ENCODE measurements around the gene WNT7B.
A peak's percentile ranks its signal among the peaks of the same experiment; 100 is the strongest.

WNT7B gene

DNA sequence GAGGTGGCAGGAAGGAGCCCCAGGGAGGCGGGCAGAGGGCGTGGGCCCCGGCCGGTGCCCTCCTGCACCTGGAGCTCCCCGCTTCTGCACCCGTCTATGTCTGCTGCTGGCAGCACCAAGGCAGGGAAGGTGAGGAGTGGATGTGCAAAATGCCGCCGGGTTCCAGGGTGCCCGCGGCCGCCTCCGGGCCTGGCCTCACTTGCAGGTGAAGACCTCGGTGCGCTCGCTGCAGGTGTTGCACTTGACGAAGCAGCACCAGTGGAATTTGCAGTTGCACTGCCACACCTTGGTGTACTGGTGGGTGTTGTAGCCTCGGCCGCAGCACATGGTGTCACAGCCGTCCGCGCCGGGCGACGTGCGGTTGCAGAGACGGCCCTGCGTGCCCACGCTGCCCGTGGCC is 54.3 kb downstream of the WNT7B start:
- DNase-seq: no peak

GRCh38 chr22:45922256-45922655 is 54.7 kb downstream of the WNT7B start:
- no peak for DNase-seq

- DNase-seq: no peak
These were observed 57.3 kb downstream of the WNT7B start for GRCh38 chr22:45919504-45920286.

DNA sequence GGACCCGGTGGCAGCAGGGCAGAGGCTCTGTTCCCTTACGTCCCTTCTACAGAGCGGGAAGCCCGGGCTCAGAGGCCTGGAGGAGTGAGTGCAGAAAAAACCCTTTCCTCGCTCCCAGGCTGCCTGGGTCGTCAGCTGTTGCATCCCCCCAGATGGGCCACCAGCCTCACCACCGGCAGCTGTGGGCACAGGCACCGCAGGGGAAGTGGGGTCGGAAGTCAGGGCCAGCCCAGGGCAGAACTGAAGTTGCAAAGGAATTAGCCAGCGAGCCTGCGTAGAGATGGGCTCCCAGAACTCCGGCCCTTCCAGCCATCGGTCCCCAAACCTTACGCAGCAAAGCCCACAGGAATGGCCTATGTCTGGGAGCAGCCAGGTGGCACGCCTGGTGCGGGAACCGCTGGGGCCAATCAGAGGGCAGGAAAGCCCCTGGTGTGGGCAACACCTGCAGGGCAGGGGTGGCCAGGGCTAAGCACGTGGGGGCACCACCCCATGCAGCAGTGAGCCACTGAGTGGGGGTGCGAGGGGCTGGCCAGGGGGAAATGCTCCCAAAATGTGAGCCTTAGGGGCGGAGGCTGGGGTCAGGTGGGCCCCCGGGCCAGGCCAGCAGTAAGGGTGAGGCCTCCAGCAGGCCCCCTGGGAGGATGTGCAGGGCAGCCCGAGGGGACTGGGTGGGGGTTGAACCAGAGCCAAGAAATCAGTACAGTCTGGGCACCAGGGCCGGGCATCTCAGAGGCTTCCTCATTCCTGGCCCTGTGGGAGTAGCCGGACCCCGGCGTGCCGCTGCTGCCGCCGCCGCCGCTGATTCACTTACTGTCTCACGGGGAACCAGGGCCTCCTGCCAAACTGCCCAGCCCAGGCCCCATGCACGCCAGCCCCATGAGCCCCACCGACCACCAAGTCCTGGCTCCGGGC is 58.2 kb downstream of the WNT7B start:
- no peak for DNase-seq

DNA sequence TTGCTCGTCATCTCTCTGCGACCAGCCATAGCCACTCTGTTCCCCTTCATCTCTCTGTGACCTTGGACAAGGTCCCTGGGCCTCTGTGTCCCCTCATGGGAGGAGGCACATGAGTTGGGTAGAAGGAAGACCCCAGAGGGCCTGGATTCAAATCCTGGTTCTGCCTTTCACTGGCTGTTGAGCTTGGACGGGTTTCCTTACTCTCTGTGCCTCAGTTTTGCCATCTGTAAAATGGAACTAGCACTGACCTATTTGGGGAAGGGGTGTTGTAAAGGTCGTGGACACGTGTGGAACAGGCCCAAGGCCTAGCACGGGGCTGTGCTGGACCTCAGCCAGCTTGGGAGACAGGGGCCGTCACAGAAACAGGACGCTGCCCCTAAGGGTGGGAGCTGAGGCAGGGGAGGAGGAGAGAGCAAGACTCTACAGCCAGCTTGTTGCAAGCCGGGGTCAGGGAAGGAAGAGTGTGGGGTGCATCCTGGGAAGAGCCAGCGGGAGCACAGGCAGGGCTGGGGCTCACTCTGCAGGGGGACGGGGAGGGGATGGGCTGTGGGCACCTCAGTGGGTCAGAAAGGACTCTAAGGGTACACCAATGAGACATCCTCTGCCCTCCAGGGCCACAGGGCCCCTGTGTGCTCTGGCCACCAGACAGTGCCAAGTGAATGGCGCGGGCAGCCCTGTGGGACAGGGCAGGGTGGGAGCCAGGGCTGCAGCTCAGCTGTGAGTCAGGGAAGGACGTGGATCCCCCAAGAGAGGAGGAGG is 59.1 kb downstream of the WNT7B start:
- no peak for DNase-seq

GRCh38 chr22:45917146-45917545 is 59.8 kb downstream of the WNT7B start:
- DNase-seq: peak; percentile 36

- DNase-seq: no peak
These were observed 60.4 kb downstream of the WNT7B start for GRCh38 chr22:45916515-45916914.

DNA sequence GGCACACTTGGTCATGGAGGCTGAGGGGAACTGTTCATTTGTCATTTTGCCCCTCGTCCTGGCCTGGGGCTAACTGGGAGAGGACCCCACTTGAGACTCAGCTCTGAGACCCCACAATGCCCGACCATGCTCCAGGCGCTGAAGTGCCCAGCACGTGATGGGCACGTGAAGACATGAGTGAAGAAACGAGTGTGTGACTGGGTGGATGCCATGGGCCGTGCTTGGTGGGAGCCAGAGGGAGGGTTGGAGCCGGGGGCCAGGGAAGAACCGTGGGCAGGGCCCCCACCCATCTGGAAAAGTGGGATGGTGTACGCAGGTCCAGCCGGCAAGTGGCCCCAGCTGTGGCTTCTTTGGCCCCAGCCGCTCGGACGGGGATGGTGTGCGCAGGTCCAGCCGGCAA is 61.1 kb downstream of the WNT7B start:
- DNase-seq: no peak

GRCh38 chr22:45915151-45915550 is 61.8 kb downstream of the WNT7B start:
- DNase-seq: no peak

GRCh38 chr22:45914309-45914708 is 62.7 kb downstream of the WNT7B start:
- DNase-seq: no peak

DNA sequence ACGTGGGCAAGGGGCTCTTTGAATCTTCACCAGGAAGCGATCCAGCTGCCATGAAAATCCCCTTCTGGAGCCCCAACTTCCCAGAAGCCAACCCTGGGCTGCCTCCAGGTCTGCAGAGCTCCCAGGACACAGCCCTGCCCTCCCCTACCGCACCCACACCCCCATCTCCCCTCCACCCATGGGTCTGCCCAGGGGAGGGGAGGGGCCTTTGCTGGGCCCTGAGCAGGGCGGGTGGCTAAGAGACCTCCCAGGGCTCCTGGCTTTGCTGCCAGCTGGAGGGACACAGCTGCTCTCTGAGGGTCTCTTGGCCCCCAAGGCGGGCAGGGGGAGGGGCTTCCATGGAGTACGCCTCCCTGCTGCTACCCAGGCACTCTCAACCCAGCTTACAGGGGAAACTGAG is 64.1 kb downstream of the WNT7B start:
- no peak for DNase-seq

DNA sequence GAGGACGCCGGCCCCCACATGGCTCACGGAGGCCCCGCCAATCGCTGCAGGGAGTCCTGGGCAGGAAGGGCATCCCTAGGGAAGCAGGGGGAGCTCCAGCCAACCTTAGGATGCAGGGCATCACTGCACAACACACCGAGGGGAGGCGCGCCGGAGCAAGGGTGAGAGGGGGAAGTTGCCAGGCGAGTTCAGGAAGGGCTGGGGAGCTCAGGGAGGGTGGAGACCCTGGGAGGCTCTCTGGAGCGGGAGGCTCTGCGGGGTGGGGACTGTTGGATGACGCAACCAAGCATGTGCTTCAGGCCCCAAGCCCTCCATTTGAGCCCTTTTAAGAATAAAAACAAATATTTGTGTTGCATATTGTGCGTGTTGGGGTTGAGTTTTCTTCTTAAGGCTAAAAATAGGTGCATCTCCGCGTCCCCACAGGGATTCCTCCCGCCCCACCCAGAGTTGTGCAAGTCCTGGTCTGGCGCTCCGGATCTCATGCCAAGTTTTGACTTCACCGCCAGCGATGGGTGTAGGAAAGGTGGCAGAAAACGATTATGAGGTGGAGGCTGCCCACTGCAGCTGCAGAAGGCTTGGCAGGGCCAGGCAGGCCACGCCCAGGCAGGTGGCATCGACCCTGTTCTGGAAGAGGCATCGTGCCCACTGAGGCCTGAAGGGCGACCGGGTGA is 65.2 kb downstream of the WNT7B start:
- peak; percentile 72 for DNase-seq

GRCh38 chr22:45910928-45911467 is 66.0 kb downstream of the WNT7B start:
- no peak for DNase-seq

DNA sequence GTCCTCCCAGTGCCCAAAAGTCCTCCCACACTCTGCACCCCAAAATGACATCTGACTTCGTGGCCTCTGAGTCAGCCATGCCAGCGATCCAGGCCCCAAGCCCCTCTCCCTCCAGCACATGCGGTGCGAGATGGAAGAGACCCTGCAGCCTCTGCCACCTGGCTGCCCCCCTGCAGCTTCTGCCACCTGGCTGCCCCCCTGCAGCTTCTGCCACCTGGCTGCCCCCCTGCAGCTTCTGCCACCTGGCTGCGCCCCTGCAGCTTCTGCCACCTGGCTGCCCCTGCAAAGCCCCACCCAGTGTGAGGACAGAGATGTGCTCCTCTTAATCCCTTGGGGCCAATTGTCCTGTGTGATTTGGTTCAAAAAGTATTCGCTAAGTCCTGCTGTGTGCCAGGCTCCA is 68.0 kb downstream of the WNT7B start:
- no peak for DNase-seq

DNA sequence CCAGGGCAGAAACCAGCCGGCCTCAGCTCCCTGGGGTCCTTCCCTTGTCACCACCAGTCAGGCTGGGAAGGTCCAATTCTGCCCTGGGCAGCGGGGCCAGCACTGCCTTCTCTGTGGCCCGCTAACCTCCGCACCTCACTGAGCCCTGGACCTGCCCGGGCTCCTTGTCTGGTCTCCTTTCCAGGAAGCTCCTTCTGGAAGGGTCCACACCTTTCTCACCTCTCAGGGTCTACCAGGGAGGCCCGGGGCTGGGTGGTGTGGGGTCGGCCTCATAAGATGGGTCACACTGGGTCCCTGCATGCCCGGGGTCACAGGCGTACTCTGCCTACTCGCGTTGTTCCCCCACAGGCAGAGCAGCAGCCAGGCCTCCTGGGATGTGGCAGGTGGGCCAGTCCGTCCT is 69.0 kb downstream of the WNT7B start:
- DNase-seq: no peak

DNA sequence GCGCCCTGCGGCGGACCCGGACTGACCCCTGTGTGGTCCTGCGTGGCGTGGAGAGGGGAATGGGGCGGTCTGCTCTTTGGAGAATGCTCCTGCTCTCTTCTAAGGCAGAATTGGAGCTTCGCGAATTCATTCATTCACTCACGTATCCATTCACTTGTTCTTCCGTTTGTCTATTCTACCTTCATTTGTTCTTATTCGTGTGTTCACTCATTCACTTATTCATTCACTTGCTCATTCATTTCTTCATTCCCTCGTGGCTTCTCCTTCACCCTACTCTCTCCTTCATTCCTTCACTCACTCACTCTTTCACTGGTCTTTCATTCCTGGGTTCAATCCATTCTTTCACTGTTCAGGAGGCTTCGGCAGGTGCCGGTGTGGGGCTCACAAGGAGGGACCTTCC is 69.6 kb downstream of the WNT7B start:
- no peak for DNase-seq

GRCh38 chr22:45906946-45907345 is 70.0 kb downstream of the WNT7B start:
- DNase-seq: no peak

DNA sequence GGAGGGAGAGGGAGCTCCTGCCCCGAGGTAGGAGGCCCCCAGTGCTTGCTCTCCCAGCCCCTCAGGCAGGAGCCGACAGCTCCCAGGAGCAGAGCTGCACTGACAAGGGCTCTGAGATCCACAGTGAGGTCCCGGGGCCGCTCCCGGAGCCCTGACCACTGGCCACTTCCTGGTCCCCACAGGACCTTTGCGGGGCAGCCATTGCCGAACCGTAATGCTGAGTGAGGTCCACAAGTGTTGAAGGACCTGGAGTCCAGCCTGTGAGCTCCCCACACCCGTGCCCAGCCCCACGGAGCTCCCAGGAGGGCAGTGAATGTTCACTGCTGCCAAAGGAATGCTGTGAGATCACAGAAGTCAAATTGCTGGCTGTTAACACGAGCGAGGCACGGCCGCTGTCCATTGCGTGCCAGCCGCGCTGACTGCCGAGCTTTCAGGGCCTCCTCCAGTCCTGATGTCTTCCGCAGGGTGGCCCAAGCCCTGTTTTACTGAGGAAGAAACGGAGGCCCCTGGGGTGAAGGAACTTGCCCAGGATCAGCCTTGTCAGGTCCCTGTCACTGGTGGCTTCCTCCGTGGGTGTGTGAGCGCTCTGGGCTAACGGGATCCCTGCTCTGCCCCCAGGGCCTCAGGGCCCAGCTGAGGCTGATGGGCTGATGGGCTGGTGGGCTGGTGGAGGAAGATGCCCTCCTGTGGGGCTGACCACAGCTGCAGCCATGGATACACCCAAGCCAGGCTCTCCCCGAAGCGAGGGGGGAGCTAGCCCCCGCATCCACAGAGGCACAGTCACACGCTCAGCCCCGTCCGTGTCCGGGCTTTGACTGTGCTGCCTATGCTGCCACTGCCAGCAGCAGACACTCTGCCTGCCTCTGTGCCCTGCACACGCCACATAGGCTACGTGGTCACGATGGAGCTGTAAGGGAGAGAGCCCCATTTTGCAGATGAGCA is 70.8 kb downstream of the WNT7B start:
- DNase-seq: no peak

- DNase-seq: no peak
These were observed 71.5 kb downstream of the WNT7B start for GRCh38 chr22:45905326-45905923.

GRCh38 chr22:45904236-45904635 is 72.7 kb downstream of the WNT7B start:
- no peak for DNase-seq
